ENCODE data around the gene CLCN3.
"Not testable (repeated sequence)": the region's sequence is repeated elsewhere in the genome, so short reads cannot be mapped to it uniquely, and the experiment has no call there.

The CLCN3 gene

GRCh38 chr4:169716677-169717076, 96.3 kb downstream of the CLCN3 start:
- FAIRE-seq: no peak

GRCh38 chr4:169720529-169720928, 100.2 kb downstream of the CLCN3 start:
- FAIRE-seq: no peak

GRCh38 chr4:169723207-169723965, 103.0 kb downstream of the CLCN3 start:
- FAIRE-seq: no peak

DNA sequence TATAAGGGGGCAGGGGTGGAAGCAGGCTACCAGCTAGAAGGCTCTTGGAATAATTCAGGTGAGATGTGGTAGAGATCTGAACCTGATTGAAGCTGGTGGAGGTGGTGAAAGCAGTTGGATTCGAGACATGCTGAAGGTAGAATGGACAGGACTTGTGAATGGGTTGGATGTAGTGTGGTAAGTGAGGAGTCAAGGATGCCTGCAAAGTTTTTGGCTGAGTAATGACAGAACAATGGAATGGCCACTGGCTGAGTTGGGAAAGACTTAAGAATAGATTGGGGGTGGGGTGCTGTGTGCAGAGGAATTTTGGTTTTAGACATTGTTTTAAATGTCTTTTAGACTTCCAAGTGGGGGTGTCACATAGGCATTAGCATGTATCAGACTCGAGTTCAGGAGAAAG, 103.9 kb downstream of the CLCN3 start:
- no peak for FAIRE-seq

DNA sequence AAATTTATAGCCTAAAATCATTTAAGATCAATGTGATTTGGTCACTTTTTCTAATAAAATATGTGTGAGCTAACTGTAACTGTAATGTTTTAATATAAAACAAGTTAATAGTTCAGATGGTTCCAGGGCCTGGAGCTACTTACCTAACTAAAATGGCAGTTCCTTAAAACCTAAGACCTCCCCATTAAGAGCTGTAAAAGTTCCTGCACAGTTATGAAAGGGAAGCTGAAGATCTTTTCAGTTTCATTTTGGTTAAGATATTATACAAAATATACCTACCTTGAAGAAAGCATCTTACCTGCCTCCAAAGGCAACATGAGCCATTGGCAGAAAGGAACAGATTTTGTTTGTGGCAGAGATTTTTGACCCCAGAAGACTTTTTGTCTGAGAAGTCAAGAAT, 107.2 kb downstream of the CLCN3 start:
- no peak for FAIRE-seq

GRCh38 chr4:169730564-169730963, 110.2 kb downstream of the CLCN3 start:
- FAIRE-seq: no peak

DNA sequence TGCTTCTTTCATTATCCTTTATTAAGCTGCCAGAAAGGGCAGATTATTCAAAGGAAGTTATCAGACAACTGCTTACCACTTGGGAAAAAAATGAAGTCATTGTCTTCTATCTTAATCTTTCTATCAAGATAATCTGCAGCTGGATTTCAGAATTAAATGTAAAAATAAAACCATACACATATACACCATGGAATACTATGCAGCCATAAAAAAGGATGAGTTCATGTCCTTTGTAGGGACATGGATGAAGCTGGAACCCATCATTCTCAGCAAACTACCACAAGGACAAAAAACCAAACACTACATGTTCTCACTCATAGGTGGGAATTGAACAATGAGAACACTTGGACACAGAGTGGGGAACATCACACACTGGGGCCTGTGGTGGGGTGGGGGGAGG, 118.2 kb downstream of the CLCN3 start:
- FAIRE-seq: not testable (repeated sequence)

GRCh38 chr4:169741569-169741968, 121.2 kb downstream of the CLCN3 start:
- FAIRE-seq: no peak

DNA sequence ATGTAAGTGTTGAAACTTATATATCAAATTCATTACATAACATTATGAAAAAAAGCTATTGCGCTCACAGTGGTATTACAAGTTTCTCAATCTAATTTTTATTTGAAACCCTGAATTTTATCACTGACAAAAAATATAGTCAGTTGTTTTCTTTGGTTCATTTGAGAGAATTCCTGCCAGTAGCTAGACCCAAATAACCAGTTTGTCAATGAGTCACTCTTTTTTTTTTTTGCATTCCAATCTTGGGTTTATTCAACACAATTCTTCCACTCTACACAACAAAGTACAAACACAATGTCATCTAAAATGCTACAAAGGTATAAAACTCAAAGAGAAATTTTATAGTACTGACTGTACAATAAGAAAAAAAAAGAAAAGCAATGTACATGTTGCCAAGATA, 124.2 kb downstream of the CLCN3 start:
- no peak for FAIRE-seq

DNA sequence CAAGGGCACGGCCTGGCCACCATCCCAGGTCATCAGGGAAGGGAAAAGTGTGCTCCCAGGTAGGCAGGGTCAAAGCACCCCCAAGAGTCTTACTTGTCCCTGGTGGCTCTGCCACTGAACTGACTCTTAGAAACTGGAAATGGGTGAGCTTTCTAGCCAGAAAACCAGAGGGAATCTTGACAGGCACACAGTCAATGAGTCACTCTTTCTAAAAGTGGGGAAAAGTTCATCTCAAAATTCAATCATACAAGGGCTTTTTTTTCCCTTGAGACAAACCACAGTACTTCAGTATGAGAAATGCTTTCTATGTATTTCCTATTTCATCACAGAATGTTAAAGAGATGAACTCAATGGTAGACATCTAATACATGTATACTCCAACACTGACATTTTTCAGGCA, 124.9 kb downstream of the CLCN3 start:
- no peak for FAIRE-seq

GRCh38 chr4:169756971-169757574, 136.7 kb downstream of the CLCN3 start:
- FAIRE-seq: no peak

GRCh38 chr4:169757575-169758184, 137.3 kb downstream of the CLCN3 start, which contains the start of gene HPF1:
TSS of gene HPF1 (minus strand) at chr4:169757944. CDS start at chr4:169757877, 67 bp downstream.
- FAIRE-seq: peak; percentile 84

DNA sequence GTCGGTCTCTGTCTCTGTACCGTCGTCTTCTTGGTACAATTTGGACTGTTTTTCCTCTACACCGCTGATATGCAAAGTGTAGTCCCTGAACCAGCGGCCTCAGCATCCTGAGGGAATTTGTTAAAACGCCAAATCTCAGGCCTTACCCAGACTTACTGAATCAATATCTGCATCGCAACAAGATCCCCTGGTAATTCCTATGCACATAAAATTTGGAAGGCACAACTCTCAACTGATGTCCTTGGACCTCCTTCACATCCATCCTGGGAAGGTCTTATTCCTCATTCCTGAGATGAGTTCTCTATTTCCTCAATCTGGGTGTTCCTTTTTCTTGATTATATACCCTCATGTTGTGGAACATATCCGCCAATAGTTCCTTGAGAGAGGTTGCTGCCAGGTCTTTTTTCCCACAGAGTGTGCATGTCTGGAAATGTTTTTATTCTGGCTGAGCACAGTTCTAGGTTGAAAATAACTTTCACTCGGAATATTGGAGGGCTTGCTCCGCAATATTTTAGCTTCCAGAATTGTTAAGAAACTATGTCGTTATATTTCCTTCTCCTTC, 138.1 kb downstream of the CLCN3 start:
- FAIRE-seq: no peak

- FAIRE-seq: no peak
These were observed 141.5 kb downstream of the CLCN3 start for GRCh38 chr4:169761846-169762245.

DNA sequence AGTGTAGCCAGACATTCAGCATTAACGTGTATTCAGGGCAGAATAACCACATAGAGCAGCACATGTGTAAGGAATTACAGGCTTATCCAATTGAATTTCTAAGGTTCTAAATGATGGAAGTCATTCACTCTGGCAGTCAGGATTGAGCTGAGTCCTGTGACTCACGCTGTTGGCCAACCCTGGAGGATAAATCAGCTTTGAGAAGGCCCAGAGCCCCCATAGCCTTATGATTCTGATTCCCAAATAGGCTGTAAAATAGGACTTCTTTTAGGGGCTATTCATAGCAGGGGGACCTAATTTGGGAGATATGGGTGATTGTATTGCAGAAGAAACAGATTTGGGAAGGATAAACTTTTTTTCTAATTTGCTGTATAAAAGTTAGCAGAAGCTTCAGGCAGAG, 145.5 kb downstream of the CLCN3 start:
- FAIRE-seq: no peak

DNA sequence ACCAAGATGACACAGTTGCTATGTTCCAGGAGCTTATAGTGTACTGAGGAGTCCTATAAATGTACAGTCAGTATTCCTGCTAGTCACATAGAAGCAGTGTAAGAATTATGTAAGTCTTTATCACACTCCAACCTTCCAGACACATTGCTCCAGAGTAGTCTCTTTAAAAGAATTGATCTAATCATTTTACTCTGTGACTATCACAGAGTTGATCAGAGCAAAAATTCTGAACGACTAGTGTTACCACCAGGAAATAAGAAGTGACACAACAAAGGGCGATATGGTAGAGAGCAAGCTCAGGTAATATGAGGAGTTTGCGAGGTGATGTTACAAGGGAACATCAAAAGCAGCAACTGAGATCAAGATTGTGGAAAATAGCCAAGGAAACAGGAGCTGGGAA, 146.4 kb downstream of the CLCN3 start:
- FAIRE-seq: no peak

DNA sequence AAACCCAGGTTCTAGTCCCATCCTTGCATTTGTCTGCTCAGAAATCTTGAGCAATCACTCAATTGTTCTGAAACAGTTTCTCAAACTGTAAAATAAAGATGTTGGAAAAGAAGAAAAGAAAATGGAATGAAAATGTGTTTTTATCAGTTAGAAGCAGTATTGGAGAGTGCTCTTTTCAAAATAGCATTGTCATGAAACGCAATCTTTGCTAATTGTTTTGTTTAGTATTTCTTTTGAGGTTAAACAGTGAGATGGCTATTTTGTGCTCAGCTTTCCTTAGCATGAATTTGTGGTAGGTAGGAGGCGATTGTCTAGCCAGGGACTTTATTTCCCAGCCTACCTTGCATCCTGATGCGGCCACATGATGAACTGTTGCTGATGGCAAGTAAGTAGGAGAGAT, 148.0 kb downstream of the CLCN3 start:
- FAIRE-seq: no peak

DNA sequence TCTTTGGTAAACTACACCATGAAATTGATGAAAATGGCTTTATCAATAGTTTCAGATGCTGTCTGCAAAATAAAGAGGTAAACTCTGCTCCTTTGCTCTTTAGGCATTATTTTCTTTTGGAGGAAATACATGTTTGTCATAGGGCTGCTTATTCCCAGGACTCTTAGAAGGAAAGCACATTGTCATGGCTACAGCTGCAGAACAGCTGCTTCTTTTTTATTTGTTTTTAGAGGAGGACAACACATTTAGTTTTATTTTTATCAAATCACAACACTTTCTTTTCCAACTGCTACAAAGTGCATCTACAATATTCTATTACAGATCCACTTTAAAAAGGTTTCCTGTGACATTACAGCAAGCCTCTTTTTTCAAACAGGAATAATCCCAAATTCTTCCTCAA, 150.0 kb downstream of the CLCN3 start:
- no peak for FAIRE-seq

DNA sequence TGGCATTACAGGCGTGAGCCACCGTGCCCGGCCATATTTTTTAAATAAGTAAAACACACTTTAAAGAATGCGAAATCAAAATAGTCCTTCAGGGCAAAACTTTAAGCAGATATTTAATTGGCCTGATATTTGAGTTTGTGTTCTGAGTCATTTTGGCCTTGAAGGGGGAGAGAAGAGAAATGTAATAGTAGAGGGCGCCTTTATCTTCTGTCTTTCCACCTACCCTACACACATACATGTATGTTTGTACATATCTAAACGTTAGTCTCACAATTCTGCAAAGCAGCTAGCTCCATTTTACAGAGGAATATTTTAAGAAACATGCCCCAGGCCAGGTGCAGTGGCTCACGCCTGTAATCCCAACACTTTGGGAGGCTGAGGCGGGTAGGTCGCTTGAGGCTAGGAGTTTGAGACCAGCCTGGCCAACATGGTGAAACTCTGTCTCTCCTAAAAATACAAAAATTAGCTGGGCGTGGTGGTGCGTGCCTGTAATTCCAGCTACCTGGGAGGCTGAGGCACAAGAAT, 151.2 kb downstream of the CLCN3 start:
- not testable (repeated sequence) for FAIRE-seq

Measured in colon (tissue), 2 donors.